SHP77 (cell line): ENCODE data around the gene PERM1.
"Not testable (repeated sequence)": the region's sequence is repeated elsewhere in the genome, so short reads cannot be mapped to it uniquely, and the experiment has no call there.

Experiments used
- DNase-seq, 2 experiments: peaks; one replicate each; lab custom pipeline; 2025; lab: John Stamatoyannopoulos, UW

PERM1 gene

DNA sequence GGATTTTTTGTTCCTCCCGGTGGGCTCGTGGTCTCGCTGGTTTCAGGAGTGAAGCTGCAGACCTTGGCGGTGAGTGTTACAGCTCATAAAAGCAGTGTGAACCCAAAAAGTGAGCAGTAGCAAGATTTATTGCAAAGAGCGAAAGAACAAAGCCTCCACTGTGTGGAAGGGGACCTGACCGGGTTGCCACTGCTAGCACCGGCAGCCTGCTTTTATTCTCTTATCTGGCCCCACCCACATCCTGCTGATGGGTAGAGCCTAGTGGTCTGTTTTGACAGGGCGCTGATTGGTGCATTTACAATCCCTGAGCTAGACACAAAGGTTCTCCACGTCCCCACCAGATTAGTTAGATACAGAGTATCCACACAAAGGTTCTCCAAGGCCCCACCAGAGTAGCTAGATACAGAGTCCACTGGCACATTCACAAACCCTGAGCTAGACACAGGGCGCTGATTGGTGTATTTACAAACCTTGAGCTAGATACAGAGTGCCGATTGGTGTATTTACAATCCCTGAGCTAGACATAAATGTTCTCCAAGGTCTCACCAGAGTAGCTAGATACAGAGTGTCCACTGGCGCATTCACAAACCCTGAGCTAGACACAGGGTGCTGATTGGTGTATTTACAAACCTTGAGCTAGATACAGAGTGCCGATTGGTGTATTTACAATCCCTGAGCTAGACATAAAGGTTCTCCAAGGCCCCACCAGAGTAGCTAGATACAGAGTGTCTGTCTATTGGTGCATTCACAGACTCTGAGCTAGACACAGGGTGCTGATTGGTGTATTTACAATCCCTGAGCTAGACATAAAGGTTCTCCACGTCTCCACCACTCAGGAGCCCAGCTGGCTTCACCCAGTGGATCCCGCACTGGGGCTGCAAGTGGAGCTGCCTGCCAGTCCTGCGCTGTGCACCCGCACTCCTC, 35.8 kb upstream of the PERM1 start:
- not testable (repeated sequence) for DNase-seq

GRCh38 chr1:1014799-1015681, 33.1 kb upstream of the PERM1 start:
- peak in 1 of 2 experiments; percentile 34 for DNase-seq

DNA sequence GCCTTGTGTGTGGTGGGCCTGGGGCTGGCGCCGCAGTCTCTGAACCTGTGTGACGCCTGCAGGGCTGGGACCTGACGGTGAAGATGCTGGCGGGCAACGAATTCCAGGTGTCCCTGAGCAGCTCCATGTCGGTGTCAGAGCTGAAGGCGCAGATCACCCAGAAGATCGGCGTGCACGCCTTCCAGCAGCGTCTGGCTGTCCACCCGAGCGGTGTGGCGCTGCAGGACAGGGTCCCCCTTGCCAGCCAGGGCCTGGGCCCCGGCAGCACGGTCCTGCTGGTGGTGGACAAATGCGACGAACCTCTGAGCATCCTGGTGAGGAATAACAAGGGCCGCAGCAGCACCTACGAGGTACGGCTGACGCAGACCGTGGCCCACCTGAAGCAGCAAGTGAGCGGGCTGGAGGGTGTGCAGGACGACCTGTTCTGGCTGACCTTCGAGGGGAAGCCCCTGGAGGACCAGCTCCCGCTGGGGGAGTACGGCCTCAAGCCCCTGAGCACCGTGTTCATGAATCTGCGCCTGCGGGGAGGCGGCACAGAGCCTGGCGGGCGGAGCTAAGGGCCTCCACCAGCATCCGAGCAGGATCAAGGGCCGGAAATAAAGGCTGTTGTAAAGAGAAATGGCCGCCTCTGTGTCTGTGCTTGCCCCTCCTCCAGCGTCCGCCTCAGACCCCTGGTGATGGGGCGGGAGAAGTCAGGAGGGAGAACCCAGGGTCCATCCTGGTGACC, 32.2 kb upstream of the PERM1 start:
- peak; percentile 19 to 62 for DNase-seq

- peak; percentile 72 to 77 for DNase-seq
Observed at GRCh38 chr1:1013105-1013921, 31.4 kb upstream of the PERM1 start, which contains the start of gene ISG15. Gene ISG15 (plus strand): TSS chr1:1013497. CDS start chr1:1013574, 77 bp downstream.

- DNase-seq: not testable (repeated sequence)
Observed at GRCh38 chr1:1012736-1013104, 30.8 kb upstream of the PERM1 start.

- no peak for DNase-seq
Observed at GRCh38 chr1:1011396-1011949, 29.6 kb upstream of the PERM1 start.

- DNase-seq: not testable (repeated sequence)
Observed at GRCh38 chr1:1010131-1010530, 28.2 kb upstream of the PERM1 start.

GRCh38 chr1:1006305-1007159, 24.6 kb upstream of the PERM1 start:
- no peak for DNase-seq

GRCh38 chr1:1005774-1006304, 23.9 kb upstream of the PERM1 start:
- DNase-seq: no peak

- DNase-seq: peak; percentile 27 to 59
Observed at GRCh38 chr1:1004780-1005697, 23.1 kb upstream of the PERM1 start.

- no peak for DNase-seq
Observed at GRCh38 chr1:1004420-1004779, 22.5 kb upstream of the PERM1 start.

DNA sequence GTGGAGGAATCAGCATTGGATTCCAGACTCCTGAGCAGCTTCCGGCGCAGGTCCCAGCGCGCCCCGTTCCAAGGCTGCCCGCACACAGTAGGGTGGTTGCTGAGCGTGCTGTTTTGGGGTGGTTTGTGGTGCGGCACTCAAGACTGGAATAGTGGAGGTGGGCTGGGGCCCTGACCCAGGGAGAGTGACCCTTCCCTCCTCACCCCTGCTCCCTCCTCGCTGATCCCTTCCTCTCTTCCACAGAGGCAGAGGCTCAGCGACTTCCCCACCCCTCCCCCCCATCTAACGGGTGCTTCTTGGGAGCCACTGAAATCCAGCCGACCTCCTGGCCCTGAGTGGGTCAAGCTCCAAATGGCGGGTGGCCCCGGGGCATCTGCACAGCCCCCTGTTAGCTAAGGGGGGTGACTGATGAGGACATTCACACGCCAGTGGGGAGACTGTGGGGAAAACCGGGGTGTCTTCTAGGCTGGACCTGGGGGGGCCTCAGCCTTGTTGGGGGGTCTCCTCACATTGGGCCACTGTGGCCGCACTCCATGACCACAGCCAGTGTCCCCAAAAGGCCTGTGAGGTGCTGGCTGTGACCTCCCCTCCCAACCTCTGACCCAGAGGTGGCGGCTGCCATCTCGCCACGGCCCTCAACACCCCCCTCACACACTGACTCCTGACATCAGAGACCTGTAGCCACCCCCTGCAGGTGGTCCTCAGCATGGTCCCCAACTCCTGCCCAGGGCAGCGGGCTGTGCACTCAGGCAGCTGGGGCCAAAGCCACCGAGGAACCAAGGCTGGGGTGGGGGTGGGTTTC, 21.9 kb upstream of the PERM1 start:
- no peak for DNase-seq

GRCh38 chr1:1001057-1001783, 19.3 kb upstream of the PERM1 start:
- no peak for DNase-seq

DNA sequence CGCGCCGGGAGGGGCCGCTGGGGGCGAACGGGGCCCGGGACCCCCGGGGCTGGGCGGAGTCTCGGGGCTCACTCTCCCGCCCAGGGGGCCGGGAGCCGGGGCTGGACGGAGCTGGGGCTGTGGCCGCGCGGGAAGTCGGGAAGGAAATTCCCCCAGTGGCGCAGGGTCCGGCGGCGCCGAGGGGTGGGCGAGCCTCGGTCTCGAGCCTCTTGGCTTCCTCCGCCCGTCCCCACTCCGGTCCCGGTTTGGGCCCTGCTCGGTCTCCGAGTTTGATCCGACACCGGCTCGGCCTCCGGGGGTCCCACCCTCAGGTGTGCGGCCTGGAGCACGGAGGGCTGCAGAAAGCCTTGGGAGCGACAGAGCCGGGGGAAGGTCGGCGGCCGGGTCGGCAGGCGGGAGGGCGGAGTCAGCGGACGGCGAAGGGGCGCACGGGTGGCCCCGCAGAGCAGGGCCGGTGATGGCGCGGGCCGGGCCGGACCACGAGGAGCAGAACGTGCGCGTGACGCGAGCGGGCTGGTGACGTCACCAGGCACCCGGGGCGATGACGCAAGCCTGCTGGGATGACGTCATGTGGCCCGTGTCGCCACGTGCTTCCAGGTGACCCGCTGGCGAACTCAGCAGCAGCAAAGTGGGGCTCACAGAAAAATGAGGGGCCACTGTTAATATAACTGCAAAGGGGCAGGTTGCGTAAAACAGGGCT, 18.6 kb upstream of the PERM1 start:
- no peak for DNase-seq

DNA sequence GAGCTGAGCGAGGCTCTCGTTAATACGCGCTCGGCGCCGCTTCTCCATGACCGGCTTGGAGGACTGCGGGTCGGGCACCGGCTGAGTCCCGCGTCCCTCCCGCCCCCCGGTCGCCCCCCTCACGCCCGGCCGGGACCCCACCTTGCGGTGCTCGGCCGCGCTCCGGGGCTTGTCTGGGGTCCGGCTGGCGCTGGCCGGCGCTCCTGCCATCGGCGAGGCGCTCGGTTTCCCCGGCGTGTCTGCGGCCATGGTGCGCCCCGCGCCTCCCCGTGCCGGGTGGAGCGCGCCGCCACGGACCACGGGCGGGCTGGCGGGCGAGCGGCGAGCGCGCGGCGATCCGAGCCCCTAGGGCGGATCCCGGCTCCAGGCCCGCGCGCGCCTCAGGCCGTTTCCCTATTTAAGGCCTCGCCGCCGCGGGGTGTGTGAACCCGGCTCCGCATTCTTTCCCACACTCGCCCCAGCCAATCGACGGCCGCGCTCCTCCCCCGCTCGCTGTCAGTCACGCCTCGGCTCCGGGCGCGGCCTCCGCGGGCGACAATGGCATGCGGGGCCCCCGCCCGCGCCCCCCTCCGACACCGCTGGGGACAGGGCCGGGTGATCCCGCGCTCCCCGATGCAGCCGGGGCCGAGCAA, 17.9 kb upstream of the PERM1 start, which contains the start of gene HES4:
HES4 (minus strand) TSS at position 373 of the 632 bp plus-strand sequence; CDS start at position 249, 124 bp downstream.
- no peak for DNase-seq
